Left kidney (tissue), 8 donors: Measurements from ENCODE around the gene PPEF2. TPM values are rescaled to one million over a fixed set of nuclear protein-coding genes. Genes with fewer than 3 reads are reported as not detected.
"Not testable (repeated sequence)": the region's sequence is repeated elsewhere in the genome, so short reads cannot be mapped to it uniquely, and the experiment has no call there.

Experiments
- DNase-seq: peaks from one replicate; pipeline ENCODE4 v3.0.0-alpha.2; 2013
- long read RNA-seq, 8 donors: transcript quantifications; one replicate each; lab custom pipeline, GENCODE V29; 2026
- polyA plus RNA-seq: library from polyadenylated mRNA; unstranded; fragments of 120-200 nt; gene quantifications from one replicate; pipeline ENCODE4 v1.2.1, GENCODE V29; 2013; ENCODE audit not compliant: insufficient read length

The PPEF2 gene
- polyA plus RNA-seq = 0.58 TPM
- long read RNA-seq, donor 1 = 0 reads
- long read RNA-seq, donor 2 = 0 reads
- long read RNA-seq, donor 3 = 0 reads
- long read RNA-seq, donor 4 = 0 reads
- long read RNA-seq, donor 5 = 0 reads
- long read RNA-seq, donor 6 = 0 reads
- long read RNA-seq, donor 7 = 0 reads
- long read RNA-seq, donor 8 = 0 reads

GRCh38 chr4:75902352-75902751 lies at the start of gene PPEF2:
Gene PPEF2 (minus strand): TSS chr4:75902452. CDS start chr4:75896325, 6,127 bp downstream.
- no peak for DNase-seq

- no peak for DNase-seq
These were observed 48.1 kb upstream of the PPEF2 start for GRCh38 chr4:75950213-75950815.

GRCh38 chr4:75948822-75949444 lies 46.7 kb upstream of the PPEF2 start:
- DNase-seq = no peak

- peak; percentile 63 for DNase-seq
These were observed 38.5 kb upstream of the PPEF2 start, which contains the start of gene NAAA for GRCh38 chr4:75940692-75941253. Gene NAAA (minus strand): TSS chr4:75941013. CDS start chr4:75940949, 64 bp downstream.

GRCh38 chr4:75939890-75940691 lies 37.8 kb upstream of the PPEF2 start:
- peak; percentile 49 for DNase-seq

- DNase-seq = no peak
These were observed 33.4 kb upstream of the PPEF2 start for GRCh38 chr4:75935628-75936027.

- DNase-seq = no peak
These were observed 27.9 kb upstream of the PPEF2 start for GRCh38 chr4:75930152-75930551.

GRCh38 chr4:75924916-75925315 lies 22.7 kb upstream of the PPEF2 start:
- not testable (repeated sequence) for DNase-seq

- no peak for DNase-seq
These were observed 22.1 kb upstream of the PPEF2 start for GRCh38 chr4:75924309-75924827.

GRCh38 chr4:75922588-75922987 lies 20.3 kb upstream of the PPEF2 start:
- DNase-seq = no peak

- DNase-seq = no peak
These were observed 19.7 kb upstream of the PPEF2 start for GRCh38 chr4:75921910-75922309.

- no peak for DNase-seq
These were observed 18.1 kb upstream of the PPEF2 start for GRCh38 chr4:75920327-75920726.

GRCh38 chr4:75919920-75920319 lies 17.7 kb upstream of the PPEF2 start:
- no peak for DNase-seq

GRCh38 chr4:75916091-75916661 lies 13.9 kb upstream of the PPEF2 start:
- peak; percentile 60 for DNase-seq

GRCh38 chr4:75912968-75913367 lies 10.7 kb upstream of the PPEF2 start:
- DNase-seq = no peak

GRCh38 chr4:75910831-75911230 lies 8.6 kb upstream of the PPEF2 start:
- not testable (repeated sequence) for DNase-seq

GRCh38 chr4:75909405-75909804 lies 7.2 kb upstream of the PPEF2 start:
- DNase-seq = no peak

- DNase-seq = peak; percentile 15
These were observed 6.3 kb upstream of the PPEF2 start for GRCh38 chr4:75908555-75908954.

GRCh38 chr4:75907966-75908365 lies 5.7 kb upstream of the PPEF2 start:
- no peak for DNase-seq

- no peak for DNase-seq
These were observed 1.8 kb upstream of the PPEF2 start for GRCh38 chr4:75904076-75904475.

GRCh38 chr4:75898536-75898935 lies 3.7 kb downstream of the PPEF2 start:
- no peak for DNase-seq
